B cell (primary cell): ENCODE data around the gene IMPA2.

Experiments
- EZH2 ChIP-seq: IDR thresholded peaks from 2 replicates; pipeline ENCODE4 v1.6.1; 2012; ENCODE audit warnings: borderline replicate concordance, low read depth, mild to moderate bottlenecking, moderate library complexity, low read length; ENCODE audit not compliant: insufficient read depth, poor library complexity, severe bottlenecking
- TF ChIP-seq, protein P1 (sequence below): fragments of 200-600 bp; IDR thresholded peaks from one replicate; pipeline ENCODE4 v1.8.0; 2022; ENCODE audit warnings: antibody characterized with exemption, mild to moderate bottlenecking

- TF ChIP-seq, protein P1, sequence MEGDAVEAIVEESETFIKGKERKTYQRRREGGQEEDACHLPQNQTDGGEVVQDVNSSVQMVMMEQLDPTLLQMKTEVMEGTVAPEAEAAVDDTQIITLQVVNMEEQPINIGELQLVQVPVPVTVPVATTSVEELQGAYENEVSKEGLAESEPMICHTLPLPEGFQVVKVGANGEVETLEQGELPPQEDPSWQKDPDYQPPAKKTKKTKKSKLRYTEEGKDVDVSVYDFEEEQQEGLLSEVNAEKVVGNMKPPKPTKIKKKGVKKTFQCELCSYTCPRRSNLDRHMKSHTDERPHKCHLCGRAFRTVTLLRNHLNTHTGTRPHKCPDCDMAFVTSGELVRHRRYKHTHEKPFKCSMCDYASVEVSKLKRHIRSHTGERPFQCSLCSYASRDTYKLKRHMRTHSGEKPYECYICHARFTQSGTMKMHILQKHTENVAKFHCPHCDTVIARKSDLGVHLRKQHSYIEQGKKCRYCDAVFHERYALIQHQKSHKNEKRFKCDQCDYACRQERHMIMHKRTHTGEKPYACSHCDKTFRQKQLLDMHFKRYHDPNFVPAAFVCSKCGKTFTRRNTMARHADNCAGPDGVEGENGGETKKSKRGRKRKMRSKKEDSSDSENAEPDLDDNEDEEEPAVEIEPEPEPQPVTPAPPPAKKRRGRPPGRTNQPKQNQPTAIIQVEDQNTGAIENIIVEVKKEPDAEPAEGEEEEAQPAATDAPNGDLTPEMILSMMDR: no peak
- no peak for TF ChIP-seq EZH2
Observed at GRCh38 chr18:12028040-12028628, 46.8 kb downstream of the IMPA2 start.
